ENCODE data around the gene SDCCAG8.

The SDCCAG8 gene

DNA sequence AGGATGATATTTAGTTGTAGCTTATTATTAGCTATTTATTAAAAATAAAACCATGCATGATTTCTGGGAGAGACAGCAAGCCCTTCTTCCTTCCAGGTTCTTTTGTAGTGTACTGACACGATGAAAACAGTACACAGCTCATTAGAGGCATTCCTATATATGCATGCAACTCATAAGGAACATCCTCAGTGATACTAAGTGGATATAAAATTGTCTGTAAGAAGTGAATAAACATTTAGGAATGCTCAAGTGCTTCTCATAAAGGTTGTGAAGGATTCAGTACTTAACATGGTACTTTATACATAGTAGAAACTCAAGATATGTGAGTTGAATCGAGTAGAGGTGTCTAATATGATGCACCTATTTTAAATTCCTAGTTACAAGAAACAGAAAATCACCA lies 287.7 kb downstream of the SDCCAG8 start:
- DNase-seq (ENCODE audit: low read depth in 2 of 2), result no peak

DNA sequence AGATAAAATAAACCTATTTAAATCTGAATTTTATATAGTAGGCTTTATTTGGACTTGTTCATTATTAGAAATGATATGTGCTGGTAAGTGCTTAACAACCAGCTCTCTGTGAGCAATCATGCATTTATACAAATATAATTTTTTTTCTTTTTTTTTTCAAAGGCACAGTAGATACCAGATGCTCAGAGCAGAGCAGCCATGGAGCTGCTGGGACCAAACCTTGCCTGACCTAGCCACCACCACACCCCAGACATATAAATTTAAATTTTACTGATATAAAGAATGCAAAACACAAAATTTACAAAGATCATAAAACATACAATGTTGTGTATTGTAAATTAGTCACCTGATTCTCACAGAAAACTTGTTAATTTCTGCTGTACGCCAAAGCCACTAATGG lies 290.6 kb downstream of the SDCCAG8 start:
- no peak for DNase-seq (ENCODE audit: low read depth in 2 of 2)

DNA sequence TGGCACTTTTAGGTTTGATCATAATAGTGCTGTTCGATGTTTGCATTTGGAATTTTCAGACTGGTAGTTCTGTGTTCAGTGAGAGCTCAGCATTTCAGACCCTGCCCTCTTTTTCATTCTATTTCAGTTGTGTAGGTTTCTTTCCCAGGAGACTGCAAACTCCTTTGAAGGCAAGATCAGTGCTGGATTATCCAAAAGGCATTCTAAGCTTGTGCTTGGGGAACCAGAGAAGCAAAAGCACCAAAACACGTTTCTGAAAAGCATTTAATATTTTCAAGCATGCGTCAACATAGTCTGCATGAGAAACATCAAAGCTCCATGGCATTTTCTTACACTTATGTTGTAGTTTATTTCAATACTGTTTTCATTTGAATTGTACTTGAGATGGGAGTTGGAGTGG lies 292.1 kb downstream of the SDCCAG8 start:
- no peak for DNase-seq (ENCODE audit: low read depth in 2 of 2)

DNA sequence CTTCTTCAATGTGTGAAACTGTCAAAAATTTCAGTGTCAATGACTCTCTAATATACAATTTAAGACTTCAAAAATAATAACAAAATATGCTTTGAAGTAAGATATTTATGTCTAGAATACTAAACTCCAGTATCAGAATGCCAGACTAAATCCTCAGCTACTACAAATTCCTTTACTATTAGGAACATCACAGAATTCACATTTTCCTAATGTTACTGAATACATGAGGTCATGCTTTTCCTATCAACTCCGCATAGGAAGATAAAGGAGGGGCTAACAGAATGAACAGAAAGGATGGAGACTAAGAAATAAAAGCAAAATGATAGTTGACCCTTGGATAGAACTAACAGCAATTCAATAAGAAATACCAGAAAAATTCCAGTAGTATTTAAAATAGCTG lies 292.7 kb downstream of the SDCCAG8 start:
- DNase-seq (ENCODE audit: low read depth in 2 of 2), result no peak

DNA sequence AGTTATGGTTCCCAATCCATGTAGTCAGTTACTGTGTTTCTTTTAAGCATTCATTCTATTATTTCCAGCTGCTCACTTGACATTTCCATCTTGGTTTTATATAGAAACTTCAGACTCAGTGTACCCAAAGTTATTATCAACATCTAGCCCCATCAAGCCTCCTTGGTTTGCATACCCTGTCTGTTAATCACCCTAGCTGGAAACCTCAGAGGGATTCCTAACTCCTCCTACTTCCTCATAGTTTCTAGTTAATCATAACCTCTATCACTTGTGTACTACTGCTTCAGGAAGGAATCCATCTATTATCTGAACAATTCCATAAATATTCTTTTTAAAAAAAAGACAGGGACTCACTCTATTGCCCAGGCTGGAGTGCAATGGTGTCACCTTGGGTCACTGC lies 293.3 kb downstream of the SDCCAG8 start:
- DNase-seq (ENCODE audit: low read depth in 2 of 2), result no peak
